SK-N-SH (cell line): ENCODE results near the gene CCDC102A.

ENCODE experiments used
- GABPA ChIP-seq: IDR thresholded peaks from 2 replicates; pipeline ENCODE4 v1.4.0; 2012; ENCODE audit warnings: low read depth, mild to moderate bottlenecking
- RAD21 ChIP-seq: IDR thresholded peaks from 2 replicates; pipeline ENCODE4 v1.6.1; 2012; ENCODE audit warnings: mild to moderate bottlenecking, low read length
- TAF1 ChIP-seq: IDR thresholded peaks from 2 replicates; pipeline ENCODE4 v1.6.1; 2012; ENCODE audit warnings: low read depth, mild to moderate bottlenecking, low read length, moderate library complexity, borderline replicate concordance
- TF ChIP-seq, protein P1 (sequence below): fragments of 200-600 bp; sonication (generic); IDR thresholded peaks from 2 replicates; pipeline ENCODE4 v1.6.1; 2017; ENCODE audit warnings: antibody characterized with exemption, mild to moderate bottlenecking, moderate library complexity

DNA sequence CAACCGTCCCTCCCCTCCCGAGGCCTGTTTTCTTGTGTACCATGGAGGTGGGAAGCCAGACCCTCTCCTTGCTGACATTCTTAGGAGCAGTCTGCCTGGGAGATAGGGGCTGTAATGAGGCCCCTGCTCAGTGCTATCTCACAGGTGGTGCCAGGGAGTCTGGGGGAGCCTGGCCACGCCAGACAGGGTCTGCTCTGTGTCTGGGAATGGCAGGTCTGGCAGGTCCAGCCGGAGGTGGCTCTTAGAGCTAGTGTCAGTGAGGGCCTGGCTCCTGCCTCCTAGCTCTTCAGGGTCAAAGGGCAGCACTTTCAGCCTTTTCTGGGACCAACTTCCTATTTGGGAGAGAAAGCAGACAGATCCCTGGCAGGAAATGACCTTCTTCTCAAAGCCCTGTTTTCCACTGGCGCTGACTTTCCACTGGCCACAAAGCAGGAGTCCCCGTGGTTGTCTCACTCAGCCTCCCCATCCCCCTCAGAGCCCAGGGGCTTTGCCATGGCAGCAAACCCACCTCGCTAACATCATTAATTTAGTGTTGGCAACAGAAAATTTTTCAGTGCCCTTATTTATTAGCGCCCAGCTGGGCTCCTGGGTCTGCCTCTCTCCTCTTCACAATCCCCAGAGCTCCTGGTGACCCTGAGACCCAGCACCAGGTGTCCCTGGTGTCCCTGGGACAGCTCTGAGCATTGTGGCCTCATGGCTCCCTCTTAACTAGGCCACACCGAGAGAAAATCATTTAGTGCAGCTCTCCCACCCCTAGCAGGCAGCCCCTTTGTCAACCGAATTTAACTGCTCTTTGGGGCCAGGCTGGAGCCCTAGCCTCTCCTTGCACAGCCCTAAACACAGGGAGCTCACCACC is 26.1 kb downstream of the CCDC102A start:
- TF ChIP-seq GABPA (no peak), RAD21 (peak; percentile 23; the same call in 1 of the 2 replicates), TAF1 (no peak)
- TF ChIP-seq, protein P1, sequence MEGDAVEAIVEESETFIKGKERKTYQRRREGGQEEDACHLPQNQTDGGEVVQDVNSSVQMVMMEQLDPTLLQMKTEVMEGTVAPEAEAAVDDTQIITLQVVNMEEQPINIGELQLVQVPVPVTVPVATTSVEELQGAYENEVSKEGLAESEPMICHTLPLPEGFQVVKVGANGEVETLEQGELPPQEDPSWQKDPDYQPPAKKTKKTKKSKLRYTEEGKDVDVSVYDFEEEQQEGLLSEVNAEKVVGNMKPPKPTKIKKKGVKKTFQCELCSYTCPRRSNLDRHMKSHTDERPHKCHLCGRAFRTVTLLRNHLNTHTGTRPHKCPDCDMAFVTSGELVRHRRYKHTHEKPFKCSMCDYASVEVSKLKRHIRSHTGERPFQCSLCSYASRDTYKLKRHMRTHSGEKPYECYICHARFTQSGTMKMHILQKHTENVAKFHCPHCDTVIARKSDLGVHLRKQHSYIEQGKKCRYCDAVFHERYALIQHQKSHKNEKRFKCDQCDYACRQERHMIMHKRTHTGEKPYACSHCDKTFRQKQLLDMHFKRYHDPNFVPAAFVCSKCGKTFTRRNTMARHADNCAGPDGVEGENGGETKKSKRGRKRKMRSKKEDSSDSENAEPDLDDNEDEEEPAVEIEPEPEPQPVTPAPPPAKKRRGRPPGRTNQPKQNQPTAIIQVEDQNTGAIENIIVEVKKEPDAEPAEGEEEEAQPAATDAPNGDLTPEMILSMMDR: no peak
